HG02884 (cell line): ENCODE measurements around the gene DHRS9.
A peak's percentile ranks its signal among the peaks of the same experiment; 100 is the strongest.
"Not testable (repeated sequence)": the region's sequence is repeated elsewhere in the genome, so short reads cannot be mapped to it uniquely, and the experiment has no call there.

Source experiments
- ATAC-seq: cut with Tn5 transposase; IDR thresholded peaks from one replicate; pipeline ENCODE4 v1.9.1; 2021; ENCODE audit warnings: mild to moderate bottlenecking, moderate library complexity; ENCODE audit not compliant: unreplicated experiment

DHRS9 gene

GRCh38 chr2:169069341-169069740 is at the start of gene DHRS9:
Gene DHRS9, plus strand, starts transcription at chr2:169069563. Its CDS starts 12,019 bp downstream, at chr2:169081582.
- ATAC-seq, result no peak

GRCh38 chr2:169023161-169023560 is 46.2 kb upstream of the DHRS9 start:
- no peak for ATAC-seq

- no peak for ATAC-seq
Measured at GRCh38 chr2:169026056-169026455, 43.3 kb upstream of the DHRS9 start.

- no peak for ATAC-seq
Measured at GRCh38 chr2:169027234-169027633, 42.1 kb upstream of the DHRS9 start.

DNA sequence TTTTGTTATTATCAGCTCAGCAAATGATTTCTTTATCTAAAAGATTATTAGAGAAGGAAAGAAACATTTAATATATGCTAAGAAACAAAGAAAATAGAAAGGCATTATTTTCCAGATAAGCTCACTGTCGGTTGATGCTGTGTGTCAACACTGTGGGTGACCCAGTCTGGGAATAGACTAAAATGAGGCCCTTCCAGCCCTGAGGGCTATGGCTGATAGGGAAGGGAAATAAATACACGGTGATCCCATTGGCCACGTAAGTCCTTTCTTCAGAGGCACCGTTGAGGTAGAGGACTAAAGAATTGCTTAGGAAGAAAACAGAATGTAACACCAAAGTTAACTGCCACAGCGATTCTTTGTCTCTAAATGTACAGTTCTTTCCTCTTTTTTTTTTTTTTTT is 40.0 kb upstream of the DHRS9 start:
- no peak for ATAC-seq

DNA sequence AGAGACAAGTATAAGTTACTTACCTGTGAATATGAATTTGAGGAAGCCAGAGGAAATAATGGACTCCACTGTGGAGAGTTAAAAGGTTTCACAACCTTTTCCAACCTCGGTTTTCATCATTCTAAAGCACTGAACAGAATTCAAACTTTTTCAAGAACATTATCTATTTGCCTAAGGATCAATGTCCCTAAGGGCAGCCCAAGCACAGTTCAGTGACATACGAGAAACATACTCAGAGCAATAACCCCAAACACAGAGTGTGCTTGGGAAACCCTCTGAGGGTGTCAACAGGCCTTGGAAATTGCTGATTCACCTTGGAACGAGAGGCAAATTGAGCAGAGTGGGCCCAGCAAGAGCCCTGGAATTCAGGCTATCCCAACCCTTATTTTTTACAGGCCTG is 38.2 kb upstream of the DHRS9 start, which contains the start of gene ABCB11:
ABCB11 (minus strand) TSS at position 123 of the 400 bp plus-strand sequence. CDS start 13,199 bp downstream, outside the sequence.
- no peak for ATAC-seq

GRCh38 chr2:169034256-169034655 is 35.1 kb upstream of the DHRS9 start:
- ATAC-seq, result no peak

DNA sequence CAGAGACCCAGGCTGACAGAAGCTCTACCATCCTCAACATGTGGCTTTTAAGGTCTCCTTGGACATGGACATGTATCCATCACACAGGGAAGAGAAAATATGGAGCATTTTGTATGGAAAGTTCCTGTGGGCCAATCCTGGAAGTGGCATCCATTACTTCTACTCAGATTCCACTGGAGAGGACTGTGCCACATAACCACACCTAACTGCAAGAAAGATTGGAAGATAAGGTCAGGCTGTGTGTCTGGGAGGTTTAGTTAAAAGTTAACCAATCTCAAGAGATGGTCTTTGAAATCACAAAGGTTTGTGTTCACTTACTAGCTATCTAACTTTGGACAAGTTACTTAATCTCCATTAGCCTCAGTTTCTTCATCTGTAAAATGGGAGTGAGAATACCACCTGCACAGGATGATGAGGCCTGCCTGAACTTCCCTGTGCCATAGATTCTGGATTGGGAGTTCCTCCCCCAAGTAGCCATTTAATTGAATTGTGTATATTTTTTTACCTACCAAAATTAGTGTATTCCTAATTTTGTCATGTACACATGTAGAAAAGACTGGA is 34.3 kb upstream of the DHRS9 start:
- no peak for ATAC-seq

GRCh38 chr2:169035887-169036286 is 33.5 kb upstream of the DHRS9 start:
- no peak for ATAC-seq

- no peak for ATAC-seq
Measured at GRCh38 chr2:169036736-169037440, 32.5 kb upstream of the DHRS9 start.

DNA sequence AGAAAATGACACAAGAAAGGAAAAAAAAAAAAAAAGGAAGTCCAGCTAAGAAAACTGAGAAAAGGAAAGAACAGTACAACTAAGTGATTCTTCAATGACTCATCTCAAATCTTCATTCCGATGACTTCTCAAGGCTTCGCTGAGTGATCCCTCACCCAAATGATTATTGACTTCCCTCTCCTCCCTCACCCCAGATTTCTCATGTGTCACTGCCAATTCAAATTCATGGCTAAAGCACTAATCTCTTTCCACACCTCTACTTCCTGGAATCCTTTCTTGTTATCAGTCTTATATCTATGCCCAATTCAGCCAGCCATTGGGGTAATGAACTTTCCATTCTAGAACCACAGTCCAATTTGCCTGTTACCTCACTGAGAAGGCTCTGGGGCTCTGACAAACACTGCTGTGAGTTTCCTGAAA is 31.0 kb upstream of the DHRS9 start:
- ATAC-seq, result peak; percentile 81

DNA sequence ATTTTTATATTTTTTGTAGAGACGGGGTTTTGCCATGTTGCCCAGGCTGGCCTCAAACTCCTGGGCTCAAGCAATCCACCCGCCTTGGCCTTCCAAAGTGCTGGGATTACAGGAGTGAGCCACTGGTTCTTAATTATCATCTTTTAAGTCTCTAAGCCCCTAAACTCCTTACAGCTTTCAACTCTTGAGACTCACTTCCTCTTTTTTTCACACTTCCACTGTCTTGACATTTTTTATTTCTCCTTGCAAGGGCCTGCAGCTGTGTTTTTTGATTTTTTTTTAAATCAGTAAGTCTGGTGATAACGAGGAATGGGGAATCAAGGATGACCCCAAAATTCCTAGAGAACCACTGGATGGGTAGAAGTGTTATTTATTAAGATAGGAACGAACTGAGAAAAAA is 29.7 kb upstream of the DHRS9 start:
- ATAC-seq, result no peak

- no peak for ATAC-seq
Measured at GRCh38 chr2:169041594-169041993, 27.8 kb upstream of the DHRS9 start.

- no peak for ATAC-seq
Measured at GRCh38 chr2:169042856-169043255, 26.5 kb upstream of the DHRS9 start.

DNA sequence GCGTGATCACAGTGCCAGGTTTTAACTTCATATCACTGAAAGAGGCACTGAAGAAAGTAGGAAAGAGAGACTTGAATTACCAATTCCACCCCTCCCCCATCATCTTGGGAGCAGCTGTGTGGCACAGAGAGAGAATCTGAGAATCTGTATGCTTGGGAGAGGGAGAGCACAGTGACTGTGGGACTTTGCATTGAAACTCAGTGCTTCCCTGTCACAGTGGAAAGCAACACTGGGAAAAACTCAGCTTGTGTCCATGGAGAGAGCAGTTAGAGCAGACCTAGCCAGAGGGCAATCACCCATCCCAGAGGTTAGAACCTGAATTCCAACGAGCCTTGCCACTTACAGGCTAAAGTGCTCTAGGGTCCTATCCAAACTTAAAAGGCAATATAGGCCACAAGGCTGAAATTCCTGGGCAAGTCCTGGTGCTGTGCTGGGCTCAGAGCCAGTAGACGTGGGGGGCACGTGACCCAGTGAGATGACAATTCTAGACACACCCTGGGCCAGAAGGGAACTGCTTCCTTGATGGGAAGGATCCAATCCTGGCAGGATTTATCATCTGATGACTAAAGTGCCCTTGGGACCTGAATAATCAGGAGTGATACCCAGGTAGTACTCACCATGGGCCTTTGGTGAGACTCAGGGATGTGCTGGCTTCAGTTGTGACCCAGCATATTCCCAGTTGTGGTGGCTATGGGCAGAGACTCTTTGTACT is 22.8 kb upstream of the DHRS9 start:
- ATAC-seq, result no peak

DNA sequence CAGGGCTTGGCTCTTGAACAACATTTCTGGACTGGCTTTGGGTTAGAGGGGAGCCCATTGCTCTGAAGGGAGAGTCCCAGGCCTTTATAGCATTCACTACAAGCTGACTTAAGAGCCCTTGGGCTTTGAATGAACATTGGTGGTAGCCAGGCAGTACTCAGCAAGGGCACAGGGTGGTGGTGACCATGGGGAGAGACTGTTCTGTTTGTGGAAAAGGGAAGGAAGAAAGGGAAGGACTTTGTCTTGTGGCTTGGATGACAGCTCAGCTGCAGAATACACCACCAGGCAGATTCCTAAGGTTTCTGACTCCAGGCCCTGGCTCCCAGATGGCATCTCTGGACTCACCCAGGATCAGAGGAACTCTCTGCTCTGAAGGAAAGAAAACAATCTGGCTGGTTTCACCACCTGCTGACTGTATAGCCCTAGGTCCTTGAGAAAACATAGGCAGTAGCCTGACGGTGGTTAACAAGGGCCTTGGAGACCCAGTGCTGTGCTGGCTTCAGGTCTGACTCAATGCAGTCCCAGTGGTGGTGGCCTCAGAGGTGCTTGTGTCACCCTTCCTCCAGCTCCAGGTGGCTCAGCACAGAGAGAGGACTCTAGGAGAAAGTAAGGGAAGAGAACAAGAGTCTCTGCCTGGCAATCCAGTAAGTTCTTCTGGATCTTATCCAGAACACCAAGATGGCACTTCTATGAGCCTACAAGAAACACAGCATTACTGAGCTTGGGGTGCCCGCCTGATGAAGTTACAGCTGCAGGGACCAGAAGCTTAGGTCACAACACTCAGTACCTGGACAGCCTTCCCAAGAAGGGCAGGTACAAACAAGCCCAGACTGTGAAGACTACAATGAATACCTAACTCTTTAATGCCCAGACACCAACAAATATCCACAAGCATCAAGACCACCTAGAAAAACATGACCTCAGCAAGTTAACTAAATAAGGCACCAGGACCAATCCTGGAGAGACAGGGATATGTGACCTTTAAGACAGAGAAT is 21.8 kb upstream of the DHRS9 start:
- ATAC-seq, result no peak

GRCh38 chr2:169049142-169049541 is 20.2 kb upstream of the DHRS9 start:
- no peak for ATAC-seq

DNA sequence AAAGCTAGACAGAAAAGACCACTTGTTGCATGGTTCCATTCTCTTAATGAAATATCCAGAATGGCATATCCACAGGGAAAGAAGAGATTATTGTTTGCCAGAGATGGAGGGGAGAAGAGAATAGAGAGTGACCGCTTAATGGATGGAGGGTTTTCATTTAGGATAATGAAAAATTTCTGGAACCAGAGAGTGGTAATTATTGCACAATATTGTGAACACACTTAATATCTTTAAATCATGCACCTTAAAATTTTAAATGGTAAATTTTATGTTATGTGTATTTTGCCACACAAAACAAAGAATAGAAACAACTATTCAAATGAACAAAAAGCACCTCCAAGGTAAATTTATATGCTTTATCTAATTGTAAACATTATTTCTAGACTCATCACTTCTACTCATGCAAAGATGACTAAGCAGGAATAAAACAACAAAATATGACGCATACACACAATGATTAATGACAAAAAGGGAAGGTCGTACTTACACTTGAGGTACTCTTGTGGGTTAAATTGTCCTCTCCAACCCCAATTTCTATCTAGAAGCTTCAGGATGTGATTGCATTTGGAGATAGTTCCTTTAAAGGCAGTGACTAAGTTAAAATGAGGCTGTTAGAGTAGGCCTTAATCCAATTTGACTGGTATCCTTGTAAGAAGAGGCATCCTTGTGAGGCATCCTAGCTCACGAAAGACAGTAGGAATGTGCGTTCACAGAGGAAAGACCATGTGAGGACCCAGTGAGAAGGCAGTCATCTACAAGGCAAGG is 18.7 kb upstream of the DHRS9 start:
- no peak for ATAC-seq

GRCh38 chr2:169054575-169054974 is 14.8 kb upstream of the DHRS9 start:
- ATAC-seq, result not testable (repeated sequence)

- ATAC-seq, result not testable (repeated sequence)
Measured at GRCh38 chr2:169064199-169064598, 5.2 kb upstream of the DHRS9 start.
